ENCODE data around the gene GBP3.
"Not testable (repeated sequence)": the region's sequence is repeated elsewhere in the genome, so short reads cannot be mapped to it uniquely, and the experiment has no call there.

The GBP3 gene, protein sequence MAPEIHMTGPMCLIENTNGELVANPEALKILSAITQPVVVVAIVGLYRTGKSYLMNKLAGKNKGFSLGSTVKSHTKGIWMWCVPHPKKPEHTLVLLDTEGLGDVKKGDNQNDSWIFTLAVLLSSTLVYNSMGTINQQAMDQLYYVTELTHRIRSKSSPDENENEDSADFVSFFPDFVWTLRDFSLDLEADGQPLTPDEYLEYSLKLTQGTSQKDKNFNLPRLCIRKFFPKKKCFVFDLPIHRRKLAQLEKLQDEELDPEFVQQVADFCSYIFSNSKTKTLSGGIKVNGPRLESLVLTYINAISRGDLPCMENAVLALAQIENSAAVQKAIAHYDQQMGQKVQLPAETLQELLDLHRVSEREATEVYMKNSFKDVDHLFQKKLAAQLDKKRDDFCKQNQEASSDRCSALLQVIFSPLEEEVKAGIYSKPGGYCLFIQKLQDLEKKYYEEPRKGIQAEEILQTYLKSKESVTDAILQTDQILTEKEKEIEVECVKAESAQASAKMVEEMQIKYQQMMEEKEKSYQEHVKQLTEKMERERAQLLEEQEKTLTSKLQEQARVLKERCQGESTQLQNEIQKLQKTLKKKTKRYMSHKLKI

DNA sequence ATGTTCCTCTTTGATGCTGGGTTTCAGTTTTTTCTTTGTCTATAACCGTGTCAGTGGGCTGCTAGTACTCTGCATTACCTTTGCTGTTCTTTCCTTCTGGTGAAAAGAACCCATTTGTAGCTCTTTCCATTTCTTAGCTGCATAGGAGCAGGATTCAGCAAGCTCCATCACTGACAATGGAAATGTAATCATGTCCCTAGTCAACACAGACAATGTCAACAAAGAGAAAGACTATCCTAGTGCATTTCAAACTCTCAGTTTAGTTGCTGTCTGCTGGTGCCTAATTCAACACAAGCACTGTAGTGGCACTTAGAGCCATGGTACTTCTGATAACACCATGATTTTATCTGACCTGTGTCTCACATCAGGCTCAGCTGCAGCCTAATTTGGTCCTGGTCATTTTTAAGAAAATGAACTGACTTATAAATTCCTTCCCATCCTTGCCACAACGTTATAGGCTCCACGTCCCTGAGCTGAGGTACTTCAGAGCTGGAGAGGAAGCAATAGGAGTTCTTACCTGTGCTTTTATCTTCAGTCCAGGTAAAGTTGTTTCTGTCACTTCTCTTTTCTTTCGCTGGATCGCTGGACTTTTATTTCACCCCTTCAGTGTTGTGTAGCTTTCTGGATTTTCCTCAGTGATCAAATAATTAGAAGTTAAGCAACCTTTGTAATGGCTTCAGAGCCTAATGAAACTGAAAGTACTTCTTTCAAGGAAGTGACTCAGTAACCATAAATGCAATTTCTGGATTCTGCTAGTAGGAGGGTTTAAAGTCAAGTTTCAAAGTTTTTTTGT lies at the start of gene GBP3:
GBP3 (minus strand) TSS at position 700 of the 793 bp plus-strand sequence. CDS start 2,145 bp downstream, outside the sequence.
- no peak for DNase-seq (ENCODE audit: low read depth in 2 of 2)

DNA sequence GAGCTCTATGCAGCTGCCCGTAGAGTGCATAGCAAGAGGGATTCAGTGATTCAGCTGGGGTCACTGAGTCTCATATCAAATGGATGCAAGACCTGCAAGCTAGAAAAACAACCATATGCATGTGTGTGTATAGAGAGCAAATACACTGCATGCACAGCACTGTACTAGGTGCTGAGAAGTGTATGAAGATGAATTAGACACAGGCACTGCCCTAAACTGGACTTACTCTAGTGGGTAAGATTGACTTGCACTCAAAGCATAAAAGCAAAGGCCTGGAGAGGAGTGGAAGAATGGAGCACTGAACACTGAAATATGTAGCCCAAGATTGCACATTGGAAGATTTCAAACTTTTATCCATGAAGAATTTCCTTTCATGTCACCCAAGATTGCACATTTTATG lies 47.8 kb upstream of the GBP3 start:
- DNase-seq (ENCODE audit: low read depth in 2 of 2): no peak

DNA sequence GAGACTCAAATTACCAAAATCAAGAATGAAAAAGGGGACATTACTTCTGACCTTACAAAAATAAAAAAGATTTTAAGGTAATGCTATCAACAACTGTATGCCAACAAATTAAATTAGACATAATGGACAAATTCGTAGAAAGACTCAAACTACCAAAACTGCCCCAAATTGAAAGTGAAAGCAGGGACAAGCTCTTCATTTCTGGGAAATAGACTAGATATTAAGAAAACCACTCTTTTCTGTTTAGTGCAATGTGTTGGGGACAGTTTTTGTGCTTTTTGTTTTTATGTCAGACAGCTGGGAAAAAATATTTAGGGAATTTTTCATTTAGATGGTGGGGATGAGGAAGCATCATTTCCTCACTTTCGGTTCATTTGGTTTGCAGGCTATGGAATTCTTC lies 47.3 kb upstream of the GBP3 start:
- DNase-seq (ENCODE audit: low read depth in 2 of 2): no peak

DNA sequence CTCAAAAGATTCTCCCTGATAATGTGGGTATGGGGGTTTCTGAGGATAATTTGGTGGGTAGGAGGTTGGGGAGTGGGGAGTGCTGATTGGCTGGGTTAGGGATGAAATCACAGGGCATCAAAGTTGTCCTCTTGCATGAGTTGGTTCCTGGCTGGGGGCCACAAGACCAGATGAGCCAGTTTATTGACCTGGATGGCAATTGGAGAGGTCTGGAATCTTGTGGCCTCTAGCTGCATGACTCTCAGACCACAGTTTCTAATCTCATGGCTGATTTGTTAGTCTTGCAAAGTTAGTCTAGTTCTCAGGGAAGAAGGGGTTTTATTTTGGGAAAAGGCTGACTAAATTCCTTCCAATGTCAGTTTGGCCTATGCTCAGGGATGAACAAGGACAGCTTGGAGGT lies 45.6 kb upstream of the GBP3 start:
- no peak for DNase-seq (ENCODE audit: low read depth in 2 of 2)

DNA sequence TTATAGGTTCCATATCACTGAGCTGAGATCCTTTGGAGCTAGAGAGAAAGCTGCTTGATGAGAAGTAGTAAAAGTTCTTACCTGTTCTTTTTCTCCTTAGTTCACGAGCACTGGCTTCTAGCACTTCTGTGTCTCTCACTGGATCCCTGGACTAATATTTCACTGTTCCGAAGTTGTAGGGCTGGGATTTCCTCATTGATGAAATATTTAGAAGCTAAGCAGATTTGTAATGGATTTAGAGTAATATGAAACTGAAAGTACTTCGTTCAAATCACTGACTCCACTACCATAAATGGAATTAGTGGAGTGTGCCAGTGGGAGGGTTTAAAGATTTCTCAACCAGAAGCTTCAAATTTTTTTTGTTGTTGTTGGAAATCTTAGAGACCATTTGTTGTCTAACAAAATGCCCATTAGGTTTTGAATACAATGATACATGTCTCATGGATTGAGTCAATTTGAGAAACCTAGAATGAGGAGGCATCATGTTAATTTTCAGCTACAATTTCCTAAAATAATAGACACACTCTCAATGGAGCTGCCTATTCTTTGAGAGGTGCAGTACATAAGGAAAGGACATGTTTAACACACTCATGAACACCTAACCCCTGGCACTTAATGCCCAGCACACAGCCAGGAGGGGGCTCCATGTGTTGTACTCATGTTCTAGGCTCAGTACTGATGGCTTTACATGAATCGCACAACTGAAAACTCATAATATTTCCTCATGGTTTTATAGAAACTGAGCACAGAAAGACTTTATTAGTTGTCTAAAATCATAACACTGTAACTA lies 42.6 kb upstream of the GBP3 start, which contains the start of gene GBP1:
GBP1 (minus strand) TSS at position 130 of the 790 bp plus-strand sequence. CDS start 1,974 bp downstream, outside the sequence.
- DNase-seq (ENCODE audit: low read depth in 2 of 2): no peak

DNA sequence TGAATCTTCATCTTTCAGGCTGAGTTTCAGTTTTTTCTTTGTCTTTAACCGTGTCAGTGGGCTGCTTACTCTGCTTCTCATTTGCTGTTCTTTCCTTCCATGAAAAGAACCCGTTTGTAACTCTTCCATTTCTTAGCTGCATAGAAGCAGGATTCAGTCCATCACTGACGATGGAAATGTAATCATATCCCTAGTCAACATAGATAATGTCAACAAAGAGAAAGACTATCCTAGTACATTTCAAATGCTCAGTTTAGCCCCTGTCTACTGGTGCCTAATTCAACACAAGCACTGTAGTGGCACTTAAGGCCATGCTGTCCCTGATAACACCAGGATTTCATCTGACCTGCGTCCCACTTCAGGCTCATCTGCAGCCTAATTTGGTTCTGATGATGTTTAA lies 42.0 kb upstream of the GBP3 start:
- DNase-seq (ENCODE audit: low read depth in 2 of 2): no peak

DNA sequence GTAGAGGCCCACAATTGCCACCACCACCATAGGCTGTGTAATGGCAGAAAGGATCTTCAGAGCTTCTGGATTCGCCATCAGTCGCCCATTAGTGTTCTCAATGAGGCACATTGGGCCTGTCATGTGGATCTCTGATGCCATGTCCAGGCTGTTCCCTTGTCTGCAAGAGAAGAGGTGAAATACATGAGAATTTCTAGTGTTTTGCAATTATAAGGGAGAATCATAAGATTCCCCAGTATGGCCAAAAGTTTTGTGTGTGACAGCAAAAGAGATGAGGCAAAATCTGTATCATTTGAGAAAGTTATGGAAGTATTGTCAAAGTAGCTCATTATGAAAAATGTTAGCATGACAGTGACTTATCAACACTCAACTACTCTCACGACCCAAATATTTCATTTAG lies 40.4 kb upstream of the GBP3 start:
- DNase-seq (ENCODE audit: low read depth in 2 of 2): no peak

DNA sequence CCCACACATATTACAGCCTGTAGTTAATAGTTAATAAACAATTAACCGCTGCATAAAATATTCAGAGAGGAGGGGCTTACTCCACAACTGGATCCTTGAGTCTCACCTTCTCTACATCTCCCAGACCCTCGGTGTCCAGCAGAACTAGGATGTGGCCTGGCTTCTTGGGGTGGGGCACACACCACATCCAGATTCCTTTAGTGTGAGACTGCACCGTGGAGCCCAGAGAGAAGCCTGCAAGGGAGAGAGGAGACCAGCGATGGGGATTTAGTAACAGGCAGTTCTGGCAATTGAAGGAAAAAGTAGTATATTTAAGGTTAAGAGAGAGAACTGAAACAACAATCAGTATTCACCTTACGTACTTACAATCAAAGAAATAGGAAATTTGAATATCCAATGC lies 37.4 kb upstream of the GBP3 start:
- no peak for DNase-seq (ENCODE audit: low read depth in 2 of 2)

DNA sequence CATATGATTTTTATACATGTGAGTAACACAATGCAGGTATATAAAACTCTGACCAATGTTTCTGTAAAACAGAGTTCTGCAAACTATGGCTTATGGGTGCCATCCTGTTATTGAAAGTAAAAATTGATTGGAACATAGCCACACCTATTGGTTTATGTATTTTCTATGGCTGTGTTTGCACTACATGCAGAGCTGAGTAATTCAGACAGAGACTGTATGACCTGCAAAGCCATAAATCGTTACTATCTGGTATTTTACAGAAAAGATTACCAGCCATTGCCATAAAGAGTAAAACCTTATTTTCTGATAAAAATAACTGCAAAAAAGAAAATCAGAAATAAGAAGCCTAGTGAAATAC lies 29.3 kb upstream of the GBP3 start:
- DNase-seq (ENCODE audit: low read depth in 2 of 2): no peak

DNA sequence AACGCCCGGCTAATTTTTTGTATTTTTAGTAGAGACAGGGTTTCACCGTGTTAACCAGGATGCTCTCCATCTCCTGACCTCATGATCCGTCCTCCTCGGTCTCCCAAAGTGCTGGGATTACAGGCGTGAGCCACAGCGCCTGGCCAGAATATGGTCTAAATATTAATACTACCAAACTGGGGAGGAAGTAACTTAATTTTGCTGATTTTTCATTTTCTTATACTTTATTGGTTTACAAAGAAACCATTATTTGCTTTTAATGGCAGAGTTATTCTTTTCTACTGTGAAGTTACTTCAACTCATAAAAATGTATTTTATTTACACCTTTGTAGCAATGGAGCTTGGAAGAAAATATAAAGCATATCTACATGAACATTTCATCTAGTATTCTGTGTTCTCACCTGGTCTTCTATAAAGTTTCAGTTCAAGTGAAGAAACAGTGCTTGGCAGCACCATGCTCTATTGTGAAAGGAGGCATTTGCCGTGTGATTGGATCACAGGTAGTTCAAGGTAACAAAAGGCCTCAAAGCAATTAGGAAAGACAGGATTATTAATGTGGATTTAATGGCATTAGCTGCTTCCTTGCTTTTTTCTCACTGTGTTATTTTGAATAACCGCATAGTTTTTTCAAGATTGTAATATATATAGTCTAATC lies 28.8 kb upstream of the GBP3 start:
- no peak for DNase-seq (ENCODE audit: low read depth in 2 of 2)

DNA sequence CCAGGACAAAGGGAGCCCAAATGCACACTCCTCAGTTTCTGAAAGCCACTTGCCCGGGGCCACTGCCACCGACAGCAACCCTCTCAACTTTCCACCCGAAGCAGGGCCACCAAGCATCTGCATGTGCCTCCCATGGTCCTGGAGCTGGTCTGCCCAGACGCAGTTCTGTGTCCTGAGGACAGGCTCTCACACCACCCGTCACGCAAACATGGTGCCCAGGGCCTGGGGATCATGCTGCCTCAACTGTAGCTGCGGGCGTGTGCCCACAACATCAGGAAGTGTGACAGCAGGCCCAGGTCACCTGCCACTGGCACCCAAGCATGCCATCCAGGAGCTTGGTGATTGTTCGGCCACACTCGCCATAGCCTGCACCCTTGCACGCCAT lies 28.0 kb upstream of the GBP3 start:
- no peak for DNase-seq (ENCODE audit: low read depth in 2 of 2)

DNA sequence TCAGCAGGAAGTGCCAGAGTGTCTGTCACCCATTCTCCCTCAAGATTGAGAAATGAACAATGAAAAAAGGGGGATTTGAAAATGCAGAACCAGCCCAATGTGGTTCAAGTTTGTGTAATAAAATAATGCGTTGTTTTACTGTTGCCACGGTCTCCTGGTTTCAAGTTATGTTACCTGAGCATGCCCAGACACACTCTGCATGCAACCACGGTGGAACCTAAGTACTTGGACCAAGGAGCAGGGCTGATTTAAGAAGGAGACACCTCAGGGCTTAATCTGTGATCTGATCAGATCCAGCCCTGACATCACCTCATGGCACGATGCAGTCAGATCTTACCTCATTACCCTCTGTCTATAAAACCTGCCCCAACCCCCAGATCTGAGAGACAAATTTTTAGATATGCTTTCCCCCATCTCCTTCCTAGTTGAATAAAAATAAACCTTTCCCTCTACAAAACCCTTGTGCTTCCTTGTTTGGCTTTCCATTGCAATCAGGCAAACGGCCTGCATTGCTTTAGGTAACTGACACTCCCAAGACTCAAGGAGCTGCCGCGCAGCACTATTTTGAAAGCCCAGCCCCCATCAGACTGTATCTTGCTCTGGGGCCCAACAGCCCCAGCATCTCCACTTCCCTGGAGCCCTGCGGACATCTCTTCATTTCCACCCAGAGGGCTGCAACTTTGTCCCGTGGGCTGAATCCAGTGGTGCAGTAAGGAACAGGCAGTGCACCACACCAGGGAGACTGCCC lies 27.4 kb upstream of the GBP3 start:
- not testable (repeated sequence) for DNase-seq (ENCODE audit: low read depth in 2 of 2)

DNA sequence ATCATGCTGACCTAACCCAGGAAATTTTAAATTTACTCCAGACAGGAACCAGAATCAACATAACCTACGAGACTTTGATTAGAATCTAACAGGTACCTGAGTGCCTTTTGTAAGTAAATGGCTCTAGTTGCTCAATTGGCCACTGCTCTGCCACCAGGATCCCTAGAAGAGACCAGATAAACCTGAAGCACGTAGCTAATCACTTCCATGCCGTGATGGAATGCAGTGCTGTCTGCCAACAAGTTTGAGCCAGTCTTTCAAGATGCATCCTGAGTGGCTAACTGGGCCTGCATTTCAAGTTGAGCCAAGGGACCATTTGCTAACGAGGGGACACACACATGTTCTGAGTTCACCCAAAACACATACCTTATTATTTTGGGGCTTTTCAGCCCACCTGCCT lies 26.5 kb upstream of the GBP3 start:
- not testable (repeated sequence) for DNase-seq (ENCODE audit: low read depth in 2 of 2)

DNA sequence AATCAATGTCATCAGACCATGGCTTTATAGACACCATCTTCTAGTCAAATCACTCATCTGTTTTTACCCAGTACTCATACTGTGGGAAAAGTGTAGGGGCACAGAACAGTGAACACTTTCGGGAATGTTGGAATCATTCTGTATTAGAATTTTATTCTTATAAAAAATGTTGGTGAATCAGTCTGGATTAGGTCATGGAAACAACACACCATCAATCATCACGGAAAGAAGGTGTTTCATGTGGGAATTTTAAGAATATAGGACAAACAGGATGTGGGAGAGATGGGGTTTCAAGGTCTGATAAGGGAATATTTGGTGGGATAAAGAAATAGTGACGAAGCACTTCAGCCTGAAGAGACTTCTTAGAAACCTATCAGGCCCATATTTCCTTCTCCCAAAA lies 25.1 kb upstream of the GBP3 start:
- DNase-seq (ENCODE audit: low read depth in 2 of 2): no peak

DNA sequence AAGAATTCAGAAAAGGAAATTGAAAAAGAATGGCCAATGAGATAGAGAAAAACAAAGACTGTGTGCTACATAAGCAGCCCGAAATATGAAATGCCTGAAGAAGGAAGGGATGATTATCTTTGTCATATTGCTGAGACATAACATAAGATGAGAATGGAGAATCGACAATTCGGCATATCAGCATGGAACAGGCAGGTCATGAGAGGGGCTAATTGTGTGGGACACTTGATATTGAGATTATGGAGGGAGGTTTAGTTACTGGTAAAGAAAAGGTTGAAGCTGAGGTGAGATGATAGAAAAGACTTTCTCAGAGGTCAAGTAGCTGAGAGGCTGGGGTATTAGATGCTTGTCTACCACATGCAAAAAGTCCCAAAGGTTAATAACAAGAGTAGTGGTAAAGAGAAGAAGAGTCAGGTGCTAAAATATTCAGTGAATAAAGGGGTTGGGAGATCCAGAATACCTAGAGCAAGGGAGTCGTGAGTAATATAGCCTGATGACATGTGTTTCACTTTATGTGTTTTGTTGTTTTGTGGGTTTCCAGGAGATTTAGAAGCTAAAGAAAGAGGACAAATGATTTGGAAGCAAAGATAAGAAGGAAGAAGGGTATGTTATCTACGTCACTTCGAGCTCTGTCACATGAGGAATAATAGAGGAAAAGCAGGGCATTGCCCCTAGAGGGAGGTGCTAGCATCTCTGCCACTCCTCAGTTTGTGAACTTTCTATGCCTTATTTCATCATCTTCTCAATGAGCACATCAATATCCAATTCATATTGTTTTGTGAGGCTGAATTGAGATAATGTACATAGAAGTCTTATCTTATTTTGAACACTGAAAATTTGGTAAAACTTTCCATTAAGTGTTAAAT lies 23.9 kb upstream of the GBP3 start:
- not testable (repeated sequence) for DNase-seq (ENCODE audit: low read depth in 2 of 2)

DNA sequence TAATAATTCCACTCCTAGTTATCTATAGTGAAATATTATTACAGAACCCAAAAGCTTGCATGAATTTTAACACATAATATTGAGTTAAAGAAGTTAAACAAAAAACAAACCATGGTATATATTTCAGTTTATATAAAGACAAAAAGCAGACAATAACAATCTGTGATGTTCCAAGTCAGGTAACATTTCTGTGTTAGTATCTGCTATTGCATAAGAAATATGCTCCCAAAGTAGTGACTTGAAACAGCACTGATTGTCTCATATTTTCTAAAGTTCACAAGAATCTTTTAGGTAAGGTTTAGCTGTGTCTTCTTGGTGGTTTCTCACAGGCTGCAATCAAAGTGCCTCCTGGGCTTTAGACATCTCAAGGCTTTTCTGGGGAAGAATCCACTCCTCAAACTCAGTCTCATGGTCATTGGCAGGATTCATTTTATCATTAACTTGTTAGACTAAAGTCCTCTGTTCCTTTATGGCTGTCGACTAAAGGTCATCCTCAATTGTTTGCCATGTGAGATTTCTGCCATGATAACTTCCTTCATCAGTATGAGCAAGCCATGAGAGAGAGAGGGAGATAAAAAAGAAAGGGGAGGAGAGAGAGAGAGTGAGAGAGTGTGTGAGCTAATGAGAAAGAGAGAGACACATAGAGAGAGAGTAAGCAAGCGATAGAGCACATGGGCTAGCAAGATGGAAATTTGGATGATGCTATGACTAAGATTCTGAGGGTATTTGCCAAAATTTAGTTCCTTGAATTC lies 22.5 kb upstream of the GBP3 start:
- DNase-seq (ENCODE audit: low read depth in 2 of 2): no peak

DNA sequence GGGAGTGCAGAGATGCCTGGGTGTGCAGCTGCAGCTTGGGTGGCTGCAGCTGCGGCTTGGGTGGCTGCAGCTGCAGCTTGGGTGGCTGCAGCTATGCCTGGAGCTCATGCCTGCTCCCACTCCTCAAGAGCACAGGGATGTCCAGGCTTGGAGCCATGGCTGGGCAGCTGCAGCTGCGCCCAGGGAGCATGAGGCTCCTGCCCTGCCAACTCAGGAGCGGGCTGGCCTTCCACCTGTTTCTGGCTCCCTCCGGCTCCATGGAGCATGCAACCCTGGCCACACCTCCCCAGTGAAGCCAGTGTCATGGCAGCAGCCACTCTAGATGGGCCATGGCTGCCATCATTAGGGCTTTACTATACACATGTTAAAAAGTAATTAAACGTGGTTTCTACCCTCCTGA lies 21.3 kb upstream of the GBP3 start:
- DNase-seq (ENCODE audit: low read depth in 2 of 2): no peak

DNA sequence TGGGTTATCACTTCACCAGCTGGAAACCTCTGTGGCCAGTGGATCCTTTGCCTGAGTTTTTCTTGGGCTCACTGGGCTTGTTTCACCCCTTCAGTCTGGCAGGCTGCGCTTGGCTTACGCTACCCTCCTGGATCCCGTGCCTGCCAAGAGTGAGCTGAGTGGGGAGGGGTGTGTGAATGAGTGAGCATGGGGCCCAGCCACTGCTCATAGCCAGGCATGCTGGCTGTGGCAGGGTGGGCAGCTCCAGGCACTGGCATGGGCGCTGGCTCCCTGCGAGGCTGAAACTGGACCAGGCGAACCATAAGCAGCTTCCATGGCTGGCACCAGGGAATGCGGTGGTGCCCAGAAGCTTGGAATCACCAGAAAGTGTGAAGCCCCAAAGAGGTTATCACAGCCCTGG lies 19.8 kb upstream of the GBP3 start:
- no peak for DNase-seq (ENCODE audit: low read depth in 2 of 2)

DNA sequence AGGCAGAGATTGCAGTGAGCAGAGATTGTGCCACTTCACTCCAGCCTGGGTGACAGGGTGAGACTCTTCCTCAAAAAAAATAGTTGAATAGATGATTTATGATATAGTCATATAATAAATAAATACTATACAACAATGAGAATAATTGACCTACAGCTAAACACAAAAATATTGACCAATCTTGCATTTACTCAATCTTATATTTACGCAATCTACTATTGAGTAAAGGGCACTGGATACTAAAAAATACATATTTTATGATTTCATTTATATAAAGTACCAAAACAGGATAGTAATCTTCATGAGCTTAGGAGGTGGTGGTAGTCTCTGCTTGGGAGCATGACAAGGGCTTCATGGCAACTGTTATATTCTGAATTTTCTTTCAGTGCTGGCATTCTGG lies 19.1 kb upstream of the GBP3 start:
- DNase-seq (ENCODE audit: low read depth in 2 of 2): no peak

All from stimulated activated CD8-positive, alpha-beta memory T cell treated with anti-CD3 and anti-CD28 coated beads, Interleukin-7, amount 100 ng/mL, for 1 hour (primary cell).